ENCODE results near the gene HSD3B7. TPM values are rescaled to one million over a fixed set of nuclear protein-coding genes. Genes with fewer than 3 reads are reported as not detected.

HSD3B7 gene
- total RNA-seq, 1 experiment from 2014 or later = 5.5 TPM

DNA sequence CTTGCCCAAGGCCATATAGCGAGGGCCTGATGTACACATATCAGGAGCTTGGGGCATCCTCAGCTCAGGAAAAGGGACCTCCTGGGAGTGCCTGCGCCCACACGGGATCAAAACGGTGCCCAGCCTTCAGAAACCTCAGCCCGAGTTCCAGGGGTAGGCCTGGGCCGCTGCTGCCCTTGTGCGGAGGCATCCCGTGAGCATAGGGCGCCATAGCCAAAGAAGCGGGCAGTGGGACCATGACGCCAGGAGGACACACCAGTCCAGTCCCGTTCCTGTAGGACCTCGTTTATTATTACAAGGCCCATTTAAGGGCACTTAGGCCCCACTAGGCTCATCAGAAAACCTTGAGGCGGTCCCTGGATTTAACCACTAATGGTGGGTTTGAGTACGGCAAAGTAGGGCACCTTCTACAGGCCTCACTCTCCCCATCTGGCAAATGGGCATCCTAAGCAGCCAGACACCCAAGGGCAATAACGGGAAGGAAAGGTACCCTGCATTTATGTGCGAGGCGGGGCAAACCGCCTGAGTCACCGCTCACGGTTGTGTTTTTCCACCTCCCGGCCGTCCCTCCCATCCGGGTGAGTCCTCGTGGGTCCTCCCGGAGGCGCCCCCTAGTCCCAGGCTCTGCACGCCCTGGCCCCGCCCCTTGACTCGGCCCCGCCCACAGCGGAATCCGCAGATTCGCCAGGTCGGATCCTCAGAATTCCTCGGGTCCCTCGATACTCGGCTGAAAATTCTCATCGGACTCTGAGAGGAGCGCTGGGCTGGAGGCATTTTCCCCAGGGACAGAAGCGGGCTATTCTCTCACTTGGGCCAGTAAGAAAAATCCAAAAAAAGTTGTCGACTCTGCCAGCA is 28.2 kb upstream of the HSD3B7 start:
- Histone ChIP-seq H3K23me2 (ENCODE audit: insufficient read length, low read depth, low read length, poor library complexity, severe bottlenecking) (no peaks in the 10 kb centered on the region), H3K79me1 (ENCODE audit: insufficient read depth, low read depth, low read length, poor library complexity, severe bottlenecking) (peaks cover 4% of the 10 kb centered on the region), H2BK15ac (ENCODE audit: low read depth, low read length) (no peak overlapping the region), H4K20me1 (ENCODE audit: control insufficient read depth, insufficient read depth, insufficient read length) (no peaks in the 10 kb centered on the region), H3K27me3 (ENCODE audit: insufficient read depth, low read length) (no peaks in the 10 kb centered on the region), H2AFZ (ENCODE audit: low read length) (peak overlapping the region; percentile 49), H3K56ac (ENCODE audit: insufficient read length, low read depth, low read length) (no peak overlapping the region), H3K18ac (ENCODE audit: insufficient read length, low read depth, low read length) (peak overlapping the region; percentile 70), H2AK5ac (ENCODE audit: insufficient read length, low read length) (no peak overlapping the region), H4K5ac (ENCODE audit: insufficient read length, low read depth, low read length) (no peak overlapping the region), H2BK120ac (ENCODE audit: low read depth, low read length, poor library complexity, severe bottlenecking) (no peak overlapping the region), H3T11ph (ENCODE audit: low read length) (no peak overlapping the region), H3K79me2 (ENCODE audit: insufficient read depth, low read length) (no peaks in the 10 kb centered on the region; the same call in 1 of the 2 replicates), H2BK12ac (ENCODE audit: insufficient read length, low read depth, low read length) (peak overlapping the region; percentile 27), H4K8ac (replicated peaks; ENCODE audit: insufficient read length, low read depth, low read length) (no peak overlapping the region), H3K4me1 (ENCODE audit: insufficient read depth, low read length) (no peaks in the 10 kb centered on the region), H3K9ac (ENCODE audit: extremely low read depth, insufficient read length, low read length) (peak overlapping the region; percentile 71), H3K4me2 (ENCODE audit: insufficient read depth, insufficient read length, low read length) (peak overlapping the region; percentile 54), H3K4ac (ENCODE audit: low read depth, low read length) (no peak overlapping the region), H4K91ac (ENCODE audit: insufficient read length, low read depth, low read length) (no peak overlapping the region), H2BK20ac (ENCODE audit: low read depth, low read length, poor library complexity, severe bottlenecking) (no peak overlapping the region), H3K9me3 (ENCODE audit: control insufficient read depth, low read depth, low read length) (no peaks in the 10 kb centered on the region), H3K23ac (ENCODE audit: insufficient read length, low read depth, low read length) (no peak overlapping the region), H2BK5ac (ENCODE audit: insufficient read length, low read length) (no peak overlapping the region), H3K14ac (ENCODE audit: insufficient read depth, low read length) (peak overlapping the region; percentile 42; the same call in 1 of the 2 replicates), H3K27ac (ENCODE audit: insufficient read length, low read depth, low read length) (peak overlapping the region; percentile 30)
- TF ChIP-seq, protein P1, sequence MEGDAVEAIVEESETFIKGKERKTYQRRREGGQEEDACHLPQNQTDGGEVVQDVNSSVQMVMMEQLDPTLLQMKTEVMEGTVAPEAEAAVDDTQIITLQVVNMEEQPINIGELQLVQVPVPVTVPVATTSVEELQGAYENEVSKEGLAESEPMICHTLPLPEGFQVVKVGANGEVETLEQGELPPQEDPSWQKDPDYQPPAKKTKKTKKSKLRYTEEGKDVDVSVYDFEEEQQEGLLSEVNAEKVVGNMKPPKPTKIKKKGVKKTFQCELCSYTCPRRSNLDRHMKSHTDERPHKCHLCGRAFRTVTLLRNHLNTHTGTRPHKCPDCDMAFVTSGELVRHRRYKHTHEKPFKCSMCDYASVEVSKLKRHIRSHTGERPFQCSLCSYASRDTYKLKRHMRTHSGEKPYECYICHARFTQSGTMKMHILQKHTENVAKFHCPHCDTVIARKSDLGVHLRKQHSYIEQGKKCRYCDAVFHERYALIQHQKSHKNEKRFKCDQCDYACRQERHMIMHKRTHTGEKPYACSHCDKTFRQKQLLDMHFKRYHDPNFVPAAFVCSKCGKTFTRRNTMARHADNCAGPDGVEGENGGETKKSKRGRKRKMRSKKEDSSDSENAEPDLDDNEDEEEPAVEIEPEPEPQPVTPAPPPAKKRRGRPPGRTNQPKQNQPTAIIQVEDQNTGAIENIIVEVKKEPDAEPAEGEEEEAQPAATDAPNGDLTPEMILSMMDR (conservative IDR thresholded peaks at IDR 0.05) = peak; percentile 40; the same call in 2 of the 3 replicates
- WGBS (ENCODE audit: extremely low coverage, insufficient read length, low lambda C conversion rate) = no CpG with 5 or more reads among the region's 42 CpGs
- Mint-ChIP-seq H3K4me3 (peak overlapping the region; percentile 91 to 96), H3K36me3 (ENCODE audit: insufficient read depth in 1 of 3, low read depth in 3 of 3) (peaks cover 24 to 34% (median 30%) of the 10 kb centered on the region in 3 experiments; a peak in 6 of 7 replicates), H3K9me3 (no peaks in the 10 kb centered on the region), H3K4me1 (peaks cover 6 to 15% of the 10 kb centered on the region in 2 experiments), H3K27me3 (ENCODE audit: low read depth) (peaks cover 4% of the 10 kb centered on the region; the same call in 1 of the 2 replicates), H3K27ac (peak overlapping the region; percentile 99 to 100 (median 100))
- DNase-seq = peak; percentile 83
